NCI-H446 treated with DMSO at 0.1 percent for 48 hours (cell line): ENCODE measurements around the gene ADAMTS13.
"Not testable (repeated sequence)": the region's sequence is repeated elsewhere in the genome, so short reads cannot be mapped to it uniquely, and the experiment has no call there.

Experiments used
- DNase-seq: peaks from one replicate; lab custom pipeline; 2025; lab: John Stamatoyannopoulos, UW

ADAMTS13 gene

GRCh38 chr9:133392308-133392707 is 29.9 kb upstream of the ADAMTS13 start:
- DNase-seq: not testable (repeated sequence)

DNA sequence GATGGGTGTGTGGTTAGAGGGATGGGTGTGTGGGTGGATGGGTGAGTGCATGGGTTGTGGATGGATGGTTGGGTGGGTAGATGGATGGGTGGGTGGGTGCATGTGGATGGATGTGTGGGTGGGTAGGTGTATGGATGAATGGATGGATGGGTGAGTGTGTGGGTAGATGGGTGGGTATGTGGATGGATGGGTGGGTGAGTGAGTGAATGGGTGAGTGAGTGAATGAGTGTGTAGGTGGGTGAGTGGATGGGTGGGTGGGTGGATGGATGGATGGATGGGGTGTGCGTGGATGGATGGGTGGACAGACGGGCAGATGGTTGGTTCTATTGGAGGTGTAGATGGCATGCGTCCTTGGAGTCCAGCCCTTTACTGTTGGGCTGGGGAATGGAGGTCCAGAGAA is 28.8 kb upstream of the ADAMTS13 start:
- DNase-seq: no peak

DNA sequence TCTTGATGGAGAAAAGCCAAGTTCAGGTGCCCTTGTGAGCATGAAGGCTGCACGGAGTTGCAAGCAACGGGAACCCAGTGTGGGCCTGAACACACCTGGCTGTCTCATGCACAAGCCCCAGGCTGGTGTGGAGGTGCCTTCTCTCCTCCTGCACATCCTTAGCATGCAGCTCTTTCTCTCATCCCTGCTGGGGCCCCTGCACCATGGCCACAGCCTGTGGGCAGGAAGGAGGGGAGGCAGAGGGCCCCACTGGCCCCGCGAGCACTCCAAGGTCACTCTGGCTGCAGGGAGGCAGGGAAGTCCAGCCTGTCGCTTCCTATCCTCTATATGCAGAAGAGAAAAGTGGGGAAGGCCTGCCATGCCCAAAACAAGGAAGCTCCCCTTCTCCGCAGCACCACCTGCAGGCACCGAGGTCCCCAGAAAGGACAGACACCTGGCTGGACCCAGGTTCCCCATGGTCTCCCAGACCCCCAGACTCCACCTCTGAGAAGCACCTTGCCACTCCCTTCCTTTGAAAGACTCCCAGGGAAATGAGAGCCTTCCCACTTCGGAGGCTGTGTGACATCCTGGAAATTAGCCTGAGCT is 27.4 kb upstream of the ADAMTS13 start:
- no peak for DNase-seq

GRCh38 chr9:133396952-133397351 is 25.2 kb upstream of the ADAMTS13 start:
- DNase-seq: no peak

GRCh38 chr9:133397370-133397769 is 24.8 kb upstream of the ADAMTS13 start:
- DNase-seq: no peak

DNA sequence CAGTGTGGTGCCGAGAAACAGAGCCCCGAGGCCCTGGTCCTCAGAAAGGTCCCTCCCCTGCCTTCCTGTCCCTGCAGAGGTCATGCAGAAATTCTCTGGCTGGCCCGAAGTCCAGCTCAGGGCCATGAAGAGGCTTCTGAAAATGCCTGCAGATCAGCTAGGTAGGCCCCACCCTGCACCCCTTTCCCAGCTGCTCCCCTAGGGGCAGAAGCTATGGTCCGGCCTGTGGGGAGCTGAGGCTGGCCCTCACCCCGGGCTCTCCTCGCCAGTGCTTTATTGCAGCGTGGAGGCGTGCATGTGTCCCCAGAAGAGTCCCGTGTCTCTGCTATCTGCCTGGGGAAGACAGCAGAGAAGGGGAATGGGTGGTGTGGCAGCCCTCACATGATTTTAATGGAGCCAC is 24.3 kb upstream of the ADAMTS13 start:
- DNase-seq: no peak

DNA sequence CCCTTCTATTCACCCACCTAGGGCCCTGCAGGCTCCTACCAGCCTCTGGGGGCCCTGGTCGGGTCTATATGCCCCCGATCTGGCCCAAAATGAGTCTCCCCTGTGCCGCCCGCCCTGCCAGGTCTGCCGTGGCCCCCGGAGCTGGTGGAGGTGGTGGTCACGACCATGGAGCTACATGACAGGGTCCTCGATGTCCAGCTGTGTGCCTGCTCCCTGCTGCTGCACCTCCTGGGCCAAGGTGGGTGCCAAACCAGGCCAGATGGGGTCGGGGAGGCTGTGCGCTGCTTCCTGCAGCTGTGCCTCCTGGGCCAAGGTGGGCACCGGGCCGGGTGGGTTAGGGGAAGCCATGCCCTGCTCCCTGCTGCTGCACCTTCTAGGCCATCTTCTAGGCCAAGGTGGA is 21.9 kb upstream of the ADAMTS13 start:
- DNase-seq: no peak

DNA sequence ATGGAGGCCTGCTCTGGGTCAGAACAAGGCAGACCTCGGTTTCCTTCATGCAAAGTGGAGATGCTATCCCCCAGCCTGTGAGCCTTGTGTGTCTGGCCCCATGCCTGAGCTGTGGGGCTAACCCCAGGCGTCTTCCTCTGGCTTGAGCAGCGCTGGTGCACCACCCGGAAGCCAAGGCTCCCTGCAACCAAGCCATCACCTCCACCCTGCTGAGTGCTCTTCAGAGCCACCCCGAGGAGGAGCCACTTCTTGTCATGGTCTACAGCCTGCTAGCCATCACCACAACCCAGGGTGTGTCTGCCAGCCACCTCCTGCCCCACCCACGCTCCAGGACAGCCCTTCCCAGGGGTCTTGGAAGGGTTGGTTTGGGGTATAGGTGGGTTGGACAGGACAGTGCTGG is 20.6 kb upstream of the ADAMTS13 start:
- DNase-seq: no peak

GRCh38 chr9:133402689-133403088 is 19.5 kb upstream of the ADAMTS13 start:
- DNase-seq: no peak

DNA sequence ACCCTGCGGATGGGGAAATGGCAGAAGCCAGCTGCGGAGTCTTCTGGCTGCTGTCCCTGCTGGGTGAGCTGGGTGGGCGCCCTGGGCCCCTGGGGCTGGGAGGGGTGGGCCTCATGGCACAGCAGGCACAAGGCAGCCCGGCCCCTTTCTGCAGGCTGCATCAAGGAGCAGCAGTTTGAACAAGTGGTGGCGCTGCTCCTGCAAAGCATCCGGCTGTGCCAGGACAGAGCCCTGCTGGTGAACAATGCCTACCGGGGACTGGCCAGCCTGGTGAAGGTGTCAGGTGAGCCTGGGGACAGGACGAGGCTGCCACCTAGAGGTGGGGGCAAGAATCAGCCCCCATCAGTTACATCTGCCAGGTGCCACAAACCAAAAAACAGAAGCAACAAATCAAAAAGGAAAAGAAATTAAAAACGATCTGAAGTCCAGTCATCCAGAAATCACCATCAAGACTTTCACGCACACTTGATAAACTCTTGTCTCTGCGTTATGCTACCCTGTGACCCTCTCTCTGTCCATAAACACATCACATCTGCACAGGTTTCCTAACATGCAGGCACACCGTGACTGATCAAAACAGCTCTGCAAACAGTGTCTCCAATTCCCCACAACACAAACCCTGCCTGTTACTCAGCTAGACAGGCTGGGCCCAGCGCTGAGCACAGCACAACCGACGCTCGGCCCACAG is 18.3 kb upstream of the ADAMTS13 start:
- no peak for DNase-seq

- no peak for DNase-seq
Observed at GRCh38 chr9:133404454-133405002, 17.6 kb upstream of the ADAMTS13 start.

GRCh38 chr9:133405508-133406438 is 16.4 kb upstream of the ADAMTS13 start:
- no peak for DNase-seq

GRCh38 chr9:133406480-133407307 is 15.5 kb upstream of the ADAMTS13 start:
- no peak for DNase-seq

GRCh38 chr9:133408042-133408441 is 14.1 kb upstream of the ADAMTS13 start:
- DNase-seq: no peak

GRCh38 chr9:133415170-133415569 is 7.0 kb upstream of the ADAMTS13 start:
- DNase-seq: no peak

- peak; percentile 50 for DNase-seq
Observed at GRCh38 chr9:133417541-133418461, 4.4 kb upstream of the ADAMTS13 start, which contains the start of gene REXO4. TSS of gene REXO4 (minus strand) at chr9:133418010. CDS start at chr9:133417844, 166 bp downstream.

GRCh38 chr9:133419005-133419404 is 3.2 kb upstream of the ADAMTS13 start:
- no peak for DNase-seq

DNA sequence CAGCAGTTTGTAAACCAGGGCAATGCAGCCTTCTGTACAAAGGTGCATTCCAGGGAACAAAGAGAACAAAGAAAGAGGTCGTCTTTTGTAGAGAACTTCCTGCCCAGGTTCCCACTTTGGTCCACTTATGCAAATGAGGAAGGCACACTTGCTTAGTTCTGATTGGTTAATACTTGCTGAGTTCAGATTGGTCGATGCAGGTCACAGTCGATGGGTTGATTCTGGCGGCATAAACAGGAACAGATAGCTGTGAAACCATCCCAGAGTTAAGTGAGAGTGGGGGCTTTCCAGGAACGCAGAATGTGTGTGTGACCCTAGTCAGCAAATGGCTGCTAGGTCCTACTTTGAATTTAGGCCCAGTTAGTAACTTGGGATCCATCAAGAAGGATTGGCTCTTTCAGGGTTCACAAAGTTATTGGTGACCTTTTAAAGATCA is 1.8 kb upstream of the ADAMTS13 start:
- DNase-seq: no peak

DNA sequence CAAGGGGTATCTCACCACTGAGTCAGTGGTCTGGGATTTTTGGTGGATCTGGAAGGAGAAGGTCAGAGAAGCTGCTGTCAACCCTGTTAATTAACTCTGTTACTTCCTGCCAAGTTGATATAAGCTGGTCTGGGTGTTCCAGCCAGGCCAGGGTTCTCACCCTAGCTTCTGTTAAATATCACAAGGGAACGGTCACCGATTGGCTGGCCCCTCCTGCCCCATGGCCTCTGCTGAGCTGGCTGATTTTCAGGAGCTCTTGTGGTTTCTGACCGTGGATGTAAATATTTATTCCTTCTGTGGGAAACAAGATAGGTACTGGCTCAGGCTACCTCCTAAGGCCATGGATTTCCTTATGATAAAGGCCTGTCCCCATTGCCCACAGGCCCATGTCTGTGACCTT is 1.0 kb downstream of the ADAMTS13 start:
- DNase-seq: no peak

DNA sequence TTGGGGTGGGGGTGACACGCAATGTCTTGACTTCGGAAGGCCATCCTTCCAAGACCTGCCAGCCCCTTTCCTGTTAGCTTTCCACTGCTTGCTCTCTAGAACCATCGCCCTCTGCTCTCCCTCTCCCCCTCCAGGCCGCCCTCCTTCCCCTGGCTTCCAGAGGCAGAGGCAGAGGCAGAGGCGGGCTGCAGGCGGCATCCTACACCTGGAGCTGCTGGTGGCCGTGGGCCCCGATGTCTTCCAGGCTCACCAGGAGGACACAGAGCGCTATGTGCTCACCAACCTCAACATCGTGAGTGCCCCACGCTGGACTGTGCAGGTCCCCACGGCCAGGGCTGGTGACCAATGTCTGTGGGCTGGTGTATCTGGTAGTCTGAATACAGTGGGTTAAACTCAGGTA is 2.0 kb downstream of the ADAMTS13 start:
- no peak for DNase-seq
